HUES64 (cell line): ENCODE measurements around the gene FZR1.

ENCODE experiments used
- H3K27ac ChIP-seq: 2 replicates; pipeline ENCODE4 v1.7.0; 2013; ENCODE audit warnings: low read depth, low read length, inconsistent platforms
- H3K27me3 ChIP-seq: 2 replicates; pipeline ENCODE4 v1.6.1; 2013; ENCODE audit warnings: mild to moderate bottlenecking, low read length; ENCODE audit not compliant: insufficient read depth
- H3K36me3 ChIP-seq: 2 replicates; pipeline ENCODE4 v1.6.1; 2013; ENCODE audit warnings: mild to moderate bottlenecking, low read length; ENCODE audit not compliant: insufficient read depth
- H3K4me1 ChIP-seq: 2 replicates; pipeline ENCODE4 v1.6.1; 2013; ENCODE audit warnings: mild to moderate bottlenecking, low read length, moderate library complexity; ENCODE audit not compliant: insufficient read depth
- H3K4me3 ChIP-seq: 2 replicates; pipeline ENCODE4 v1.5.1; 2013; ENCODE audit warnings: mild to moderate bottlenecking, low read length, moderate library complexity
- H3K9ac ChIP-seq: 2 replicates; pipeline ENCODE4 v1.6.1; 2013; ENCODE audit warnings: mild to moderate bottlenecking, low read depth, low read length
- H3K9me3 ChIP-seq: 2 replicates; pipeline ENCODE4 v1.6.1; 2013; ENCODE audit warnings: low read depth, low read length; ENCODE audit not compliant: insufficient read depth
- WGBS: fragments of 150-250, 120-280 bp; methylation state at CpG from one replicate; pipeline ENCODE4 v1.1.7; 2013; ENCODE audit warnings: missing lambda C conversion rate; 5-methylcytosine and 5-hydroxymethylcytosine counted together

FZR1 gene

GRCh38 chr19:3464587-3465235 lies 41.4 kb upstream of the FZR1 start:
- Histone ChIP-seq H3K27me3 (peaks cover 77% of the 10 kb centered on the region), H3K4me3 (peak overlapping the region; percentile 21; the same call in 1 of the 2 replicates), H3K9ac (no peak overlapping the region), H3K4me1 (0 out of 2 replicates have a peak, but pooled peaks cover under 1% of the 10 kb centered on the region), H3K27ac (no peak overlapping the region), H3K36me3 (no peaks in the 10 kb centered on the region), H3K9me3 (peaks cover 2% of the 10 kb centered on the region; the same call in 1 of the 2 replicates)
- WGBS: 1% methylated on average over 26 of the region's 31 CpGs

DNA sequence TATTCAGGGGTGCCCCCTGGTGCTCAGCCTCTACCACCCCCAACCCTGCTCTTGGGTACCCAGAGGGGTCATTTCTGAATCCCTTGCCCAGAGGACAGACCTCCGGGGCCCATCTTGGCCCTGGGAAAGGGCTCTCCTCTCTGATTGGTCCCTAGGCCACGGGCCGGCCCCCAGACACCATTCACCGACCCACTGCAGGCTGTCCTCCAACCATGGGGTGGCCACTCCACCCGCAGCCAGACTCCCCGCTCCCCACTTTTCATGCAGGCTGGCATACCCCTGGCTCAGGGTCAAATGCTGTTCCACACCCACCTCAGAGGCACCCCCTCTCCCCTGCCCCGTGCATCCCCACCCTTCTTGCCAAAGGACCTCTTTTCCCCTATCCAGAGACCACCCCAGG lies 40.6 kb upstream of the FZR1 start:
- Histone ChIP-seq H3K27me3 (peaks cover 77% of the 10 kb centered on the region), H3K4me1 (no peaks in the 10 kb centered on the region), H3K4me3 (no peak overlapping the region), H3K36me3 (no peaks in the 10 kb centered on the region), H3K9me3 (peaks cover 2% of the 10 kb centered on the region; the same call in 1 of the 2 replicates), H3K9ac (no peak overlapping the region), H3K27ac (no peak overlapping the region)
- WGBS: 44% methylated on average over 7 of the region's 7 CpGs

DNA sequence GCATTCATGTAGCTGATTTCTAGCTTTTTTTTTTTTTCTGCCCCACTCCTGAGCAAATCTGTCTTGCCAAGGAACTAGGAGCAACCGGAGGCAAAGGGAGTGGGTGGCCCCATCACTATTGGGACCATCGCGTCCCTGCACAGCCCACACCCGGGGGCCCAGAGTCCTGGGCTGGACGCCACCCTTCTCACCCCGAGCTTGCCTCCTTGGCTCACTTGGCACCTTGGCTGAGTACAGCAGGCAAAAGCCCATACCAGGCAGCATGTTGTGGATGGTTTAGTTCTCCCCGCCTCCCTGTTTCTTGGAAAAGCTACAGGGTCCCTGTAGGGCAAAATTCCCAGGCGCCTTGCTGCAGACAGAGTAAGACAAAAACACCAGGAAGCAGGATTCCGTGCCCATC lies 39.5 kb upstream of the FZR1 start:
- Histone ChIP-seq H3K27me3 (peaks cover 73% of the 10 kb centered on the region), H3K27ac (no peak overlapping the region), H3K9ac (no peak overlapping the region), H3K36me3 (no peaks in the 10 kb centered on the region), H3K9me3 (peaks cover 2% of the 10 kb centered on the region; the same call in 1 of the 2 replicates), H3K4me1 (no peaks in the 10 kb centered on the region), H3K4me3 (no peak overlapping the region)
- WGBS: 91% methylated on average over 9 of the region's 9 CpGs

DNA sequence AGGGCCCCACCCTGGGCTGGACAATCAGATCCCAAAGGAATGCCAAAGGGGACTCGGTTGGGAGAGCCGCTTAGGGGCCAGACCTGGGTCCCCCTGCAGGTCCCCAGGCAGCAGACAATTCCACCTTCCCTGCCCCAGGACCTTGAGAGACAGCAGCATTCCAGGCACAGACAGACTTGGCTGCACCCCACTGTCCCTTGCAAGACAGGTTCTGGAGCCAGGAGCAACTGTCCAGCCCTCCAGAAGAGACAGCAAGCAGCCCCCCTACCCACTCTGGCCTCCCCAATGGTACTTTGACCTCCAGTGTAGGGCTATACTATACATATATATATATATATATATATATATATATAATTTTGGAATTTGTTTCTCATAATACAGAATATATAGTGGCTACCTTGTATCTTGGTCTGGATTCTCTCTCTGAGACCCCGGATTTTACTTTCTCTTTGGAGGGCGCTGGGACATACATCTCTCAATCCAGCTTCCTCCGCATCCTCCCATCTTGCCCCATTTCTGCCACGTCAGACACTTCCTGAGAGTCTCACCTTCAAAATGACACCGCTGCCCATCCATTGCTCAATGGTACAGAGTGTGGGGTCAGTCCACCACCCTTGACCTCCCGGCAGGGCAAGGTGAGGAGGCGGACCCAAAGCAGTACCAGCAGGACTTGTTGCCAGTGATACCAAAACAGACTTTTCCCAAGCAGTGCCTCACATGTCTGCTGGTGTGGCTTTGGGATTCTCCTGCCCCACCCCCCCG lies 38.5 kb upstream of the FZR1 start:
- H3K27ac ChIP-seq: no peak overlapping the region
- 88% methylated on average over 9 of the region's 10 CpGs for whole genome bisulfite sequencing
- H3K9me3 ChIP-seq: peaks cover 2% of the 10 kb centered on the region; the same call in 1 of the 2 replicates
- no peaks in the 10 kb centered on the region for H3K36me3 ChIP-seq
- H3K4me3 ChIP-seq: no peak overlapping the region
- peaks cover 65% of the 10 kb centered on the region for H3K27me3 ChIP-seq
- H3K9ac ChIP-seq: no peak overlapping the region
- H3K4me1 ChIP-seq: no peaks in the 10 kb centered on the region

DNA sequence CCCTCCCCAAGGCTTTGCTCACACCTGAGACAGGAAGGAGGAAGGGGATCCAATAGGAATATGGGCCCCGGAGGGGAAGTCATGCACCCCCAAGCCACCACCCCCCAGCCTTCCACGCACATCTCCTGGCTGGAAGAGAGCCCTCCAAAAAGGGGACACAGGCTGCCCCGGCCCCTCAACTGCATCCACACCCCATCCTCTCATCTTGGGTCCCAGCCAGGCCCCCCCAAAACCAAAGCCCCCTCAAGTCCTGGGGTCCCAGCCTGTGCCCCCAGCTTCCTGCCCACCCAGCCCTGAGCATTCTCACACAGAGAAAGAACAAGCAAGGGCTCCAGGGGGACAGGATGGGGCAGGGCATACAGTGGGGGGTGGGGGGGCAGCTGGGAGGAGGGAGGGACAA lies 37.9 kb upstream of the FZR1 start:
- Histone ChIP-seq H3K9me3 (peaks cover 2% of the 10 kb centered on the region; the same call in 1 of the 2 replicates), H3K36me3 (no peaks in the 10 kb centered on the region), H3K27me3 (peaks cover 59% of the 10 kb centered on the region), H3K4me1 (no peaks in the 10 kb centered on the region), H3K27ac (no peak overlapping the region), H3K9ac (no peak overlapping the region), H3K4me3 (no peak overlapping the region)
- 75% methylated on average over 3 of the region's 3 CpGs for WGBS

- Histone ChIP-seq H3K4me1 (no peaks in the 10 kb centered on the region), H3K27me3 (peaks cover 43% of the 10 kb centered on the region), H3K9me3 (peaks cover 2% of the 10 kb centered on the region; the same call in 1 of the 2 replicates), H3K9ac (no peak overlapping the region), H3K36me3 (no peaks in the 10 kb centered on the region), H3K4me3 (no peak overlapping the region), H3K27ac (no peak overlapping the region)
- 61% methylated on average over 14 of the region's 14 CpGs for WGBS
Measured at GRCh38 chr19:3469638-3470499, 36.2 kb upstream of the FZR1 start.

GRCh38 chr19:3470500-3471128 lies 35.5 kb upstream of the FZR1 start:
- Histone ChIP-seq H3K9me3 (peaks cover 2% of the 10 kb centered on the region; the same call in 1 of the 2 replicates), H3K4me3 (no peak overlapping the region), H3K27ac (no peak overlapping the region), H3K36me3 (no peaks in the 10 kb centered on the region), H3K4me1 (no peaks in the 10 kb centered on the region), H3K9ac (no peak overlapping the region), H3K27me3 (peaks cover 35% of the 10 kb centered on the region)
- WGBS: 74% methylated on average over 11 of the region's 11 CpGs

DNA sequence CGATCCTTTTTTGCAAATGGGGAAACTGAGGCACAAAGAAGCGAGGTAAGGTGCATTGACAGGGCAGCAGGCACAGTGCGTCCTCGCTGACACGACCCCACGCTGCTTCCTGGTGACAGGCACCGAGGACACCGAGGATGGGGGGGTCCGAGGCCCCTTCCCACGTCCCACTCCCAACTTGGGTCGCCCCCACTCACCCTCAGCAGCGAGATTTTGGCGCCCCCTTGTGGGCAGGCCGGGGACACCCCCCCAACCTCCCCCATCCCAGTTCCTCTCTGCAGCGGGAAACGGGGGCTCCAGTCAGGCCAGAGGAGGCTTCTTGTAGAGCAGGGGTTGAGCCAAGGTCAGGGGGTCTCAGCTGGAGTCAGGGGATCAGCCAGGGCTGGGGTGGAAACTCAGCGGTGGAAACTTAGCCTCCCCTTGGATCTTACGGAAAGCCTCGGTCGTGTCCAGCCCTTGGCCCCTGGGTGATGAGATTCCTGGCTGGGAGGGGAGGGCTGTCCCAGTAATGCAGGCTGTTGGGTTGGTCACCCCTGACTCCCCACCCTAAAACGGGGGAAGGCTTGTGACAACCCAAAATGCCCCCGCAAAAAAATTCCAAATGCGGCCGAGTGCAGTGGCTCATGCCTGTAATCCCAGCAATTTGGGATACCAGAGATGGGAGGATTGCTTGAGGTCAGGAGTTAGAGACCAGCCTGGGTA lies 34.0 kb upstream of the FZR1 start:
- H3K27ac ChIP-seq: no peak overlapping the region
- WGBS: 48% methylated on average over 21 of the region's 24 CpGs
- H3K4me1 ChIP-seq: no peaks in the 10 kb centered on the region

DNA sequence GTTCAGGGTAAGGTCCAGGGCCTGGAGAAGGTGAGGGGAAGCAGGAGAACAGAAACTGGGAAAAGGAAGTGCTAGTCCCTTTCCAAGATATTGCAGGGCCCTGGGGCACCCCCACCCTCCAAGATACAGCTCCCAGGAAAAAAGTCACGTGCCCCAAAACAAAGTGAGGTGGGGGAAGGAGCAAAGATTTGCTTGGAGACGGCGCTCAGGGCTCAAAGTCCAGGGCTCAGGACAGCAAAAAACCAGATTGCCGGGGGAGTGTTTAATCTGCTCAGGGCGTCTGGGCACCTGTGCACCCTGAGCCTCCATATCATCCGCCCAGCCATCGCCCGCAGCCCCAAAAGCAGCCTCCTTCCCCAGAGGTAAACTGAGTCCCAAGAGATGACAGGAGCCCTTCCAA lies 32.1 kb upstream of the FZR1 start:
- WGBS: 82% methylated on average over 8 of the region's 8 CpGs
- H3K9me3 ChIP-seq: no peaks in the 10 kb centered on the region

More for the DNA sequence above, 34.0 kb upstream of the FZR1 start:
- H3K36me3 ChIP-seq: no peaks in the 10 kb centered on the region
- H3K9ac ChIP-seq: no peak overlapping the region
- H3K4me3 ChIP-seq: no peak overlapping the region
- H3K9me3 ChIP-seq: peaks cover 2% of the 10 kb centered on the region; the same call in 1 of the 2 replicates
- peaks cover 22% of the 10 kb centered on the region for H3K27me3 ChIP-seq

DNA sequence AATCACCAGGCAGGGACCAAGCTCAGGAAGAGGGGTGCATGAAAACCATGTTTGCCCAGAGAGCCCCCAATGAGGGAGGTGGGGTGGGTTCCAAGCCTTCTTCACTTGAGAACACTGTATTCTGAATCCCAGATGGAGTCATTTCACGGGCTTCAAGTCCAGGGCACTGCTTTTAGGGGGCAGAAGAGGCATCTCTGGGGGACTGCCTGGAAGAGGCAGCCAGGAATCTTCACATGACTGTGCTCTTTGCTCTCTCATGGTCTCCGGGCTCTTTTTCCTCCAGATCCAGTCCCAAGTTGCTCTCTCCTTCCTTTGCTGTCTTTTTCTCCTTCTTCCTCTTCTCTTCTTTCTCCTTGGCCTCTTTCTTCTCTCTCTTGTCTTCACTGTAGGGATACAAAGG lies 31.5 kb upstream of the FZR1 start:
- H3K4me3 ChIP-seq: no peak overlapping the region
- no peaks in the 10 kb centered on the region for H3K9me3 ChIP-seq
- H3K4me1 ChIP-seq: no peaks in the 10 kb centered on the region
- peaks cover 20% of the 10 kb centered on the region for H3K27me3 ChIP-seq
- no peak overlapping the region for H3K9ac ChIP-seq
- no peak overlapping the region for H3K27ac ChIP-seq
- WGBS: 87% methylated on average over 2 of the region's 2 CpGs
- no peaks in the 10 kb centered on the region for H3K36me3 ChIP-seq

More for the DNA sequence above, 32.1 kb upstream of the FZR1 start:
- Histone ChIP-seq H3K27ac (no peak overlapping the region), H3K9ac (no peak overlapping the region), H3K4me1 (no peaks in the 10 kb centered on the region), H3K36me3 (no peaks in the 10 kb centered on the region), H3K4me3 (no peak overlapping the region), H3K27me3 (peaks cover 26% of the 10 kb centered on the region)
